AG10803 (cell line): ENCODE data around the gene PVALEF.

Source experiments
- DNase-seq: peaks from one replicate; pipeline ENCODE4 v3.0.0; 2010; ENCODE audit warnings: low read depth
- H3K4me3 ChIP-seq: 2 replicates; pipeline ENCODE4 v1.5.1; 2011; ENCODE audit warnings: mild to moderate bottlenecking, low read length, control low read depth
- TF ChIP-seq, protein P1 (sequence below): conservative IDR thresholded peaks from 2 replicates; pipeline ENCODE4 v1.5.1; 2011; ENCODE audit warnings: mild to moderate bottlenecking, low read length, control low read depth, inconsistent platforms

The PVALEF gene

DNA sequence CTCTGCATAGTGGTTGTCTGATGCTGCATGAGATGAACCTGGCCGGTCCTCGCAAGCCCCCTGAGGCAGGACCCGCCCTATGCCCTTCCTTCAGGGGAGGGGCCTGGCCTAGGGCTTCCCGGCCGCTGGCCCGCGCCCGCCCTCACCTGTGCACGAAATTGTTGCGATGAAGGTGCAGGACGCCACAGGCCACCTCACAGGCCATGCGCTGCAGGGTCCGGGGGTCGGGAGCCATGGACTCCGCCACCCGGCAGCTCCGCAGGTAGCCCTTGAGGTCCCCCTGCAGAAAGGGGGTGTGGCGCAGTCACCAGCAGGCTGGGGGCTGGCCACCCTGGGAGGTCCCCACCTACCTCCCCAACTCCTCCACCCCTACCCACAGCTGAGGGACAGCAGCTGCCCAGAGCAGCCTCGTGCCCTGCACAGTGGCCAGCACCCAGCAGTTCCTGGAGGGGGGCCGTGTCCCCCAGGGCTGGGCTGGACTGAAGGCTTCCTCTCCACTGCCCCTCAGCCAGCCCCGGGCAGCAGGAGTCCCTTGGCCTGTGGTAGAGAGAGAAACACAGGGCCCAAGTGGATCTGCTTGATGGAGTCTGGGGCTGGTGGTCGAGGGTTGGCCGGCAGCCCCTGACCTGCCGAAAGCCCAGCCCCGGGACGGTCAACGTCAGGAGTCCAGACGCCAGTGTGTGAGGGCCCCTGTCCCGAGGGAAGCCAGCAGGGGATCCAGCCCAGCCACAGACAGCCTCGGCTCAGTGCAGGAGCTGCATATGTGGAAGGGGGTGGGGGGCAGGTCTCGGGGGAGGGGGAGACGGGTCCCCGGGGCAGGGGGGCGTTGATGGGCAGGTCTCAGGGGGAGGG, 38.8 kb upstream of the PVALEF start:
- TF ChIP-seq, protein P1, sequence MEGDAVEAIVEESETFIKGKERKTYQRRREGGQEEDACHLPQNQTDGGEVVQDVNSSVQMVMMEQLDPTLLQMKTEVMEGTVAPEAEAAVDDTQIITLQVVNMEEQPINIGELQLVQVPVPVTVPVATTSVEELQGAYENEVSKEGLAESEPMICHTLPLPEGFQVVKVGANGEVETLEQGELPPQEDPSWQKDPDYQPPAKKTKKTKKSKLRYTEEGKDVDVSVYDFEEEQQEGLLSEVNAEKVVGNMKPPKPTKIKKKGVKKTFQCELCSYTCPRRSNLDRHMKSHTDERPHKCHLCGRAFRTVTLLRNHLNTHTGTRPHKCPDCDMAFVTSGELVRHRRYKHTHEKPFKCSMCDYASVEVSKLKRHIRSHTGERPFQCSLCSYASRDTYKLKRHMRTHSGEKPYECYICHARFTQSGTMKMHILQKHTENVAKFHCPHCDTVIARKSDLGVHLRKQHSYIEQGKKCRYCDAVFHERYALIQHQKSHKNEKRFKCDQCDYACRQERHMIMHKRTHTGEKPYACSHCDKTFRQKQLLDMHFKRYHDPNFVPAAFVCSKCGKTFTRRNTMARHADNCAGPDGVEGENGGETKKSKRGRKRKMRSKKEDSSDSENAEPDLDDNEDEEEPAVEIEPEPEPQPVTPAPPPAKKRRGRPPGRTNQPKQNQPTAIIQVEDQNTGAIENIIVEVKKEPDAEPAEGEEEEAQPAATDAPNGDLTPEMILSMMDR, result no peak
- no peak overlapping the region for H3K4me3 ChIP-seq
- no peak for DNase-seq

- TF ChIP-seq, protein P1, result no peak
- no peak overlapping the region for H3K4me3 ChIP-seq
- DNase-seq, result no peak
These were observed 38.2 kb upstream of the PVALEF start for GRCh38 chr17:81127133-81127455.

- DNase-seq, result no peak
- TF ChIP-seq, protein P1, result no peak
- H3K4me3 ChIP-seq, result no peak overlapping the region
These were observed 37.7 kb upstream of the PVALEF start for GRCh38 chr17:81127526-81128177.

GRCh38 chr17:81128338-81128737, 37.0 kb upstream of the PVALEF start:
- no peak overlapping the region for H3K4me3 ChIP-seq
- DNase-seq, result no peak
- TF ChIP-seq, protein P1, result no peak

GRCh38 chr17:81128774-81129173, 36.5 kb upstream of the PVALEF start:
- DNase-seq, result no peak
- TF ChIP-seq, protein P1, result no peak
- H3K4me3 ChIP-seq, result no peak overlapping the region

DNA sequence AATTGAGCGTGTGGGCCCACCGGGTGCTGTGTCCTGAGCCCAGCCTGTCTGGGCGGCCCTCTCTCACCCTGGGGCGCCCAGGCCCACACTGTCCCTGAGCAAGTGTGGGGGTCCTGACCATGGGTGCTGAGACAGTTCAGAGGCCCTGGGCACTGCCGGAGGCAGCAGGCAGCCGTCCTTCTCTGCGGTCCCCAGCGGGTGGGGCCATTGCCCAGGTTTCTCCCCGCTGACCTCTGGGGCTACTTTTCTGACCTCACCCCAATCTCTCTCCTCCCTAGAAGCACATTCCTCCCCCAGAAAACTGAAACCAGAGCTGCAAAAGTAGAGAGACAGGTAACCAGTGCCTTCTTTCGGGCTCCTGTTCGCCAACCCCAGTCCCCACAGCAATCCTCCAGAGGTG, 36.0 kb upstream of the PVALEF start:
- H3K4me3 ChIP-seq, result no peak overlapping the region
- TF ChIP-seq, protein P1, result no peak
- no peak for DNase-seq
